Stimulated activated CD4-positive, alpha-beta T cell treated with anti-CD3 and anti-CD28 coated beads, Interleukin-12 subunit alpha, Interleukin-12 subunit beta, amount 100 ng/mL, for 48 hours (primary cell): Measurements from ENCODE around the gene HTR1E.
"Not testable (repeated sequence)": the region's sequence is repeated elsewhere in the genome, so short reads cannot be mapped to it uniquely, and the experiment has no call there.

Source experiments
- DNase-seq, 3 donors: peaks; one replicate each; pipeline ENCODE4 v3.0.0-alpha.2; 2020; ENCODE audit warnings: low read depth in 2 of 3, low spot score in 1 of 3

The HTR1E gene

DNA sequence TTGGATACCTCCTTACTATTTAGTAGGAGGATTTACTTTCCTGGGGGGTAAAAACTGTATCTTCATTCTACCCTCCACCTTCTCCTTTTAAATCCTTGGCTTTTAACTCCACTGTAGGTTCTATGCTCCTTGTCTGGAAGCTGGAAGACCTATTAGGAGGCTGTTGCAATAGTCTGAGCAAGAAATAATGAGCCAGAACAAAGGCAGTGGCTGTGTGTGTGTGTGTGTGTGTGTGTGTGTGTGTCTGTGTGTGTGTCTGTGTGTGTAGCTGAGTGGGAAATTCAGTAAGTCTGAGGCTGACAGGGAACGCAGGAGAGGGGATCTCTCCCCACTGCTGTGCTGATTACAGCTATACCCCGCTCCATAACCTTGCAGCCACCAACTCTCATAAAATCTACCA is 35.8 kb downstream of the HTR1E start:
- no peak for DNase-seq

DNA sequence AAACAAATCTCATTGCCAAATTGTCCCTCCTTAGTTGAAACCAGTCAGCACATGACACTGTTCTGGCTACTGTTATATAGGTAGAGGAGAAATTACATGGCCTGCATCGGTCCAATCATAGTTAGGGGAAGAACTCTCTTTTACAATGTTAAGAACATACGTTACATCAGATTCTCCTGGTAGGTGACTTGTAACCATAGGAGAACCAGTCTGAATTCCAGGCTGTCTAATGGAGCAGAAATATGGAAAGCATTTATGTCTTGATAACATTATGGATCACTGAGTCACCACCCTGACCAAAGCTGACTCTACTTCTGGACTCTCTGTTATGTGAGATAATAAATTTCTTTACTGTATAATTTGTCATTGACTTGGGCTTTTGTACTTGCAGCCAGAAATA is 40.9 kb downstream of the HTR1E start:
- no peak for DNase-seq

DNA sequence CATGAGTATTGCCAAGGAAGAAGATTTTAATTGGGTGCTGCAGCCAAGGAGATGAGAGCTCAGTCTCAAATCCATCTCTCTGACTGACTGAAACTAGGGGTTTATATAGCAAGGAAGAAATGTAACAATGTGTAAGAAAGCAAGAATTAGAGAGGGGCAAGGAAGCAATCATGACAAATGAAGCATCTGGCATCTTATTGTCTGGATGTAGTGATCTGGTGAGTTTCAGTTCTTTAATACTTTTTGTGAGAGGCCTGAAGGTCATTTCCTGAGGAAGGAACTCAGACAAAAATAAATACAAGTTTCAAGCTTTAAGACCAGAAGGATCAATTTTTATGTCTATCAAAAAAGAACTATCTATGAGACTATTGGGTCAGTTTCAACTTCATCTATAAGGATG is 64.2 kb downstream of the HTR1E start:
- DNase-seq: no peak

- DNase-seq: not testable (repeated sequence)
Measured at GRCh38 chr6:87002391-87002790, 65.1 kb downstream of the HTR1E start.

DNA sequence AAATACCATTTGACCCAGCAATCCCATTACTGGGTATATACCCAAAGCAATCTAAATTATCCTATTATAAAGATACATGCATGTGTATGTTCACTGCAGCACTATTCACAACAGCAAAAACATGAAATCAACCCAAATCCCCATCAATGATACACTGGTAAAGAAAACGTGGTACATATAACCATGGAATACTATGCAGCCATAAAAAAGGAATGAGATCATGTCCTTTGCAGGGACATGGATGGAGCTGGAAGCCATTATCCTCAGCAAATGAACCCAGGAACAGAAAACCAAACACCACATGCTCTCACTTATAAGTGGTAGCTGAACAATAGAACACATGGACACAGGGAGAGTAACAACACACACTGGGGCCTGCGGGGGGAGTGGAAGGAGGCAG is 69.2 kb downstream of the HTR1E start:
- not testable (repeated sequence) for DNase-seq

- DNase-seq: not testable (repeated sequence)
Measured at GRCh38 chr6:87009581-87009980, 72.3 kb downstream of the HTR1E start.

- DNase-seq: no peak
Measured at GRCh38 chr6:87012035-87012434, 74.7 kb downstream of the HTR1E start.

DNA sequence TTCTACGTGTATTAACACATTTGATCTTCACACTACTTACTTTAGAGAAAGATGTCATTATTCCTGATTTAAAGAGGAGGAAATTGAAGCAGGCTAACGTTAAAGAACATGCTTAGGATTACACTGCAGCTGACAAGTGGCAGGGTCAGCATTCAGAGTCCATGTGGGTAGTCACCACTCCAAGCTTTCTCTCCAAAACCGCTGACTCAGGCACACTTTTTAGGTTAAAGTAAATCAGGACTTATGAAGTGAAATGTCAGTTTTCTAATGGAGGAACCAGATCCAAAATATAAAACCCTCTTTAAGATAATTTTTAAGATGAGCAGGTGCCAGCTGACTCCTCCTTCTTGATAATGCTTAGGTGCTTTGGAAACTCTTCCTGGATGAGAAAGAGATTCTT is 75.4 kb downstream of the HTR1E start:
- no peak for DNase-seq

- no peak for DNase-seq
Measured at GRCh38 chr6:87016772-87017171, 79.4 kb downstream of the HTR1E start.

DNA sequence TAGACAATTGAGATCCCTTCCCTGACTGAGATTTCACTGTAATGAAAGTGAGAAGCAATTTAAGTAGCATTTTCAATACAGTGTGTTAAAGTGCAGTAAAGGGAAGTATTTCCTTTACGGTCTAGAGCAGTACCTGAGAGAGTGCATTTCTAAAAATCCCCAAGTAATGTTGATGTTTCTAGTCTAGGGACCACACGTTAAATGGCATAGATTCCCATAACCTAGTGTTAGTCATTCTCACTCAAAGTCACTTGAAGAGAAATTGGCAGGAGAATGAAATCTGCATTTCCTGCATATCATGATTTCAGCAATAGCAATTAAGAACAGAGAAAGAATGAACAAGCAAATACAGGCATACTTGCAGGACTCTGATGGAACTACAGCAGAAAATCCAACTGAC is 89.7 kb downstream of the HTR1E start:
- no peak for DNase-seq

DNA sequence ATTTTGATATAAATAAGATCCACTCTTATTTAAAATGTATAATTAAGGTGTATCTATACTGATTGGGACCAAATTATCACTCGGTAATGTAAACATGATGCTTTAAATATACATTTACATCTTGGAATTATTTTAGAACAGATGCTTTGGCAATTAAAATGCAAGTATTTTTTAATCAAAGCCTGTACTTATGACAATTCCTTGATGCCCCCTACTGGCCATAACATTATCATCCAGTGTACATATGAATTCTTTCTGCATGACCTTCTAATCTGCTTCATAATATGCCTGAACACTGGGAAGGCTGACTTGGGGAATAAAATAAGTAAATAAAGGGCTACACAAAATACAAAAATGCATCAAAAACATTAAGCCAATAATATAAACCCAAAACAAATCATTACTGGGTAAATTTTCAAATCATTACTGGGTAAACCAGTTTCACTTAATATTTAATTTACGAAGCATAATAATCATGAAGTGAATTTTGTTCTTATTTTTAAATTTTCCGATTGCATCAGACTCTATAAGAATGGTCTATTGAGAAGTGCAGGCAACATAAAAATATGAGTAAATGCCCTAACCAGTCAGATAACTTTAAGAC is 92.5 kb downstream of the HTR1E start:
- DNase-seq: peak in 1 of 3 donors; percentile 1

DNA sequence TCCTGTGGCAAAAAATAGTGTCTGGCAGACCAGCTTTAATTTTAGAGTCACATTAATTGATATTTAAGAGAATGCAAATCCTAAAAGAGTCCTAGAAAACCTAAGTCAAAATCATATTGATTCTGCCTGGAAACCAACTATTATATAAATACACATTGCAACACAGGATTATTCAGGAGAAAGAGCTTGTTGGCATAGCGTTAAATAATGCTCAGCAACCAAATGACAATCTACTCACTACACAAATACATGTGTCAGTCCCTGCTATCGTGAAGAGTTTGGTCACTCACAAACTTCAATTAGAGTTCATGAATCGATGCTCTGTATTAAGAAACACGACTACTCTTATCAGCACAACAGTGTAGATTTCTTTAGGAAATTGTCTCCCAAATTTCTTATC is 103.4 kb downstream of the HTR1E start:
- DNase-seq: no peak

DNA sequence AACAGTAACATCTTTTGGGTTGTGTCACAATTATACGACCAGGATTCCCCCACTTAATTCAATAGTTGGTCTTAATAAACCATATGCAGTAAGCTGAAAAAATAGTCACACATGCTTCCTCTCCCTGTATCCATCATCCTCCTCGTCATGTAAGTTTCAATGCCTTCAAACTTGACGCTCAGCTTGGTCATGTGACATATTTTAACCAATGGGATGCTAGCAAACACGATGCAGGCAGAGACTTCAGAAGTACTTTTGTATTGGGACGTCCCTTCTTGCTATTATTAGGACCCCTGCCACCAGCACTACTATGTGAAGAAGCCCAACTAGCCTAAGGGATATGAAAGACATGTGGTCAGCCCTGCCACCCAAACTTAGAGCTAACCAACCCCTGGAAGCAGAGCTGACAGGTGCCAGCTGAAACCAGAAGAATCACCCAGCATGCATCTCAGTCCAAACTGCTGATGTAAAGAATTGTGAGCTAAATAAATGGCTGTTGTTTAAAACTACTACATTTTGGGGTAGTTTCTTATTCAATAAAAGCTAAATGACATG is 108.3 kb downstream of the HTR1E start:
- no peak for DNase-seq

GRCh38 chr6:87049779-87050178 is 112.5 kb downstream of the HTR1E start:
- DNase-seq: no peak

DNA sequence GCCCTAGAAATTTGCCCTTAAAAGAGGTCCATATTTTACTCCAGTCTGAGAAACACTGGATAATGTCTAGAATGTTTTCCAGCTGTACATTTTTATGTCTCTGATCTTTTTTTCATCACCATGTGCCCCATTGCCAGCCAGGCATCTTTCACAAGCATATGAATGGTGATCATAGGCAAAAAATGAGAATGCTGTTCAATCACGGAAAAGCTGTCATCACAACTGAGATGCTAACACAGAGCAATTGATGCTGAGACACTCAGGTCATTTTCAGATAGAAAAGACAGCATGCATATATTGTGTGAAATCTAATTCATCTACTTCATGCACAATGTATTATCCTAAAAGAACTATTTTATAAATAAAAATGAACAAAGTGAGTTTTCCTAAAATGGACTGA is 116.0 kb downstream of the HTR1E start:
- no peak for DNase-seq

DNA sequence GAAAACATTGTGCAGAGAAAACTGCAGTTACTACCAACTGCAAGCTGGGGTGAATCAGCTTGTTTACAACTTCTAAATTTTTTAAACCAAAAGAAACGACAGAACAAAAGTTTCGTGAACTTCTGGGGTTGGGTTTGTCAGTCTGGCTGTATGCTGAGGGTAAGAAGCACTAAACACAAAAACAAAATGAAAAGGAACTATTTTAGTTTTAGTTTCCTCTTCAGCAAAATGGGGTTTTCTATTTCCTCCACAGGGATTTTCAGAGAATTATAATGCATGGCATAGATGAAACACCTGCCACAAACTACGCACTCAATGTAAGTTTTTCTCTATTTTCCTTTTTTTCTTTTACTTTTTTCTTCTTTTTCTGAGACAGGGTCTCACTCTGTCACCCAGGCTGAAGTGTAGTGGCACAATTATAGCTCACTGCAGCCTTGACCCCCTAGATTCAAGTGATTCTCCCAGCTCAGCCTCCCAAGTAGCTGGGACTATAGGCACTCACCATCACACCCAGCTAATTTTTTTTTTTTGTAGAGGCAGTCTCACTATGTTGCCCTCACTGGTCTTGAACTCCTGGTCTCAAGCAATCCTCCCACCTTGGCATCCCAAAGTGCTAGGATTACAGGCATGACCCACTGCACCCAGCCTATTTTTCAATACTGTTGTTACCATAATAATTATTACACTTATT is 117.0 kb downstream of the HTR1E start:
- DNase-seq: no peak

- DNase-seq: no peak
Measured at GRCh38 chr6:87059943-87060342, 122.6 kb downstream of the HTR1E start.

DNA sequence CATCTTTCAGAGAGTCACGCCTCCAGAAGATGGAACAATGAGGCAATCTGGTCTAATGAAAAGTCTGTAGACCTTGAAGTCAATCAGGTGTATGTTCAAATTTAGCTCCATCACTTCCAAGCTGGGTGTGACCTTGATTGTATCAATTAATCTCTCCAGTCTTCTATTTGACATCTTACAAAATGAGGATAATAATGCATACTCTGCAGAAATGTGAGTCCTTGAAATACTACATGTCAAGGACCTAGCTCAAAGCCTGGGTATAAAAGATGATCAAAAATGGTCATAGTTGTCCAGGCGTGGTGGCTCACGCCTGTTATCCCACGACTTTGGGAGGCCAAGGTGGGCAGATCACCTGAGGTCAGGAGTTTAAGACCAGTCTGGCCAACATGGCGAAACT is 127.8 kb downstream of the HTR1E start:
- DNase-seq: no peak
